ENCODE data around the gene SULT1A2. TPM values are rescaled to one million over a fixed set of nuclear protein-coding genes. Genes with fewer than 3 reads are reported as not detected.

The SULT1A2 gene
- total RNA-seq, 6 donors from 2014 or later: 5.7 to 40.8 (median 17.5) TPM

DNA sequence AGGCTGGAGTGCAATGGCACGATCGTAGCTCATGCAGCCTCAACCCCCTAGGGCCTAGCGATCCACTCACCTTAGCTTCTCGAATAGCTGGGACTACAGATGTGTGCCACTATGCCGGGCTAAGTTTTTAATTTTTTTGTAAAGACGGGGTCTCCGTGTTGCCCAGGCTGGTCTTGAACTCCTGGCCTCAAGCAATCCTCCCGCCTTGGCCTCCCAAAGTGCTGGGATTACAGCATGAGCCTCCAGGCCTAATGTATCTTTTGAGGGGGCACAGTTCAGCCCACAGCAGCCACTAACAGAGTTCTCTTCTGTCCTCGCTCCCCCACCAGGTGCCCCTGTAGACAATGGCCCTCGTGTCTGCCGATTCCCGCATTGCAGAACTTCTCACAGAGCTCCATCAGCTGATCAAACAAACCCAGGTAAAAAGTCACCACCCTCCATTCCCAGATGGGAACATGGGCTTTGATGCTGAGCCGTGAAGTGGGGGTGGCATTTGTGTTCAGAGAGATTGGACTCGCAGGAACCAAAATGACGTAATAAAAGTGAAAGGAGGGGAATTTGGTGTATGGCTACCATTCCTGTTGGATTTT is 16.0 kb downstream of the SULT1A2 start:
- Histone ChIP-seq H3K4me1 (no peaks in the 10 kb centered on the region), H3K9me3 (no peaks in the 10 kb centered on the region), H3K36me3 (peaks cover 4 to 52% (median 34%) of the 10 kb centered on the region in 4 donors), H3K27ac (no peak overlapping the region), H3K27me3 (no peaks in the 10 kb centered on the region), H3K4me3 (no peak overlapping the region)
- TF ChIP-seq EP300 (IDR thresholded peaks at IDR 0.05) (no peak), POLR2AphosphoS5 (IDR thresholded peaks at IDR 0.05) (no peak), POLR2A (IDR thresholded peaks at IDR 0.05) (no peak)
- TF ChIP-seq, protein P1, sequence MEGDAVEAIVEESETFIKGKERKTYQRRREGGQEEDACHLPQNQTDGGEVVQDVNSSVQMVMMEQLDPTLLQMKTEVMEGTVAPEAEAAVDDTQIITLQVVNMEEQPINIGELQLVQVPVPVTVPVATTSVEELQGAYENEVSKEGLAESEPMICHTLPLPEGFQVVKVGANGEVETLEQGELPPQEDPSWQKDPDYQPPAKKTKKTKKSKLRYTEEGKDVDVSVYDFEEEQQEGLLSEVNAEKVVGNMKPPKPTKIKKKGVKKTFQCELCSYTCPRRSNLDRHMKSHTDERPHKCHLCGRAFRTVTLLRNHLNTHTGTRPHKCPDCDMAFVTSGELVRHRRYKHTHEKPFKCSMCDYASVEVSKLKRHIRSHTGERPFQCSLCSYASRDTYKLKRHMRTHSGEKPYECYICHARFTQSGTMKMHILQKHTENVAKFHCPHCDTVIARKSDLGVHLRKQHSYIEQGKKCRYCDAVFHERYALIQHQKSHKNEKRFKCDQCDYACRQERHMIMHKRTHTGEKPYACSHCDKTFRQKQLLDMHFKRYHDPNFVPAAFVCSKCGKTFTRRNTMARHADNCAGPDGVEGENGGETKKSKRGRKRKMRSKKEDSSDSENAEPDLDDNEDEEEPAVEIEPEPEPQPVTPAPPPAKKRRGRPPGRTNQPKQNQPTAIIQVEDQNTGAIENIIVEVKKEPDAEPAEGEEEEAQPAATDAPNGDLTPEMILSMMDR (IDR thresholded peaks at IDR 0.05): no peak
- WGBS, 2 donors: 95 to 97% methylated on average over 15 of the region's 15 CpGs
- ATAC-seq (ENCODE audit: low FRiP score in 2 of 2): no peak
- no peak for DNase-seq

DNA sequence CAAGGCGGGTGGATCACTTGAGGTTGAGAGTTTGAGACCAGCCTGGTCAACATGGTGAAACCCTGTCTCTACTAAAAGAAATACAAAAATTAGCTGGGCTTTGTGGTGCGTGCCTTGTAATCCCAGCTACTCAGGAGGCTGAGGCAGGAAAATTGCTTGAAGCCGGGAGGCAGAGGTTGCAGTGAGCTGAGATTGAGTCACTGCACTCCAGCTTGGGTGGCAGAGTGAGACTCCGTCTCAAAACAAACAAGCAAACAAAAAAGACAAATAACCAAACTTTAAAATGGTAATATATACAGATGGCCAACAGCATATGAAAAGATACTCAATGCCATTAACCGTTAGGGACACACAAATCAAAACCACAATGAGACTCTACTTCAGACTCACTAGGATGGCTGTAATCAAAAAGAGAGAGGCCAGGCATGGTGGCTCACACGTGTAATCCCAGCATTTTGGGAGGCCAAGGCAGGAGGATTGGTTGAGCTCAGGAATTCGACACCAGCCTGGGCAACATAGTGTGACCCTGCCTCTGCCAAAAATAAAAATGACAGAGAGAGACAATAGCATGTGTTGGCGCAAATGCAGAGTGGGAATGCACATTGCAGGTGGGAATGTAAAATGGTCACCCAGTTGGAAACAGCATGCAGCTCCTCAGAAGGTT is 21.3 kb downstream of the SULT1A2 start:
- 87 to 88% methylated on average over 8 of the region's 8 CpGs for WGBS, 2 donors
- Histone ChIP-seq H3K36me3 (peaks cover 0 to 4% (median 0%) of the 10 kb centered on the region in 4 donors), H3K9me3 (no peaks in the 10 kb centered on the region), H3K27ac (no peak overlapping the region), H3K4me1 (peaks cover 21 to 33% (median 28%) of the 10 kb centered on the region in 4 donors), H3K27me3 (no peaks in the 10 kb centered on the region), H3K4me3 (no peak overlapping the region)
- DNase-seq (no peak), ATAC-seq (ENCODE audit: low FRiP score in 2 of 2) (no peak)
- TF ChIP-seq, protein P1 (IDR thresholded peaks at IDR 0.05): no peak
- no peak for TF ChIP-seq EP300 (IDR thresholded peaks at IDR 0.05)
- no peak for TF ChIP-seq POLR2AphosphoS5 (IDR thresholded peaks at IDR 0.05)
- TF ChIP-seq POLR2A (IDR thresholded peaks at IDR 0.05): no peak

DNA sequence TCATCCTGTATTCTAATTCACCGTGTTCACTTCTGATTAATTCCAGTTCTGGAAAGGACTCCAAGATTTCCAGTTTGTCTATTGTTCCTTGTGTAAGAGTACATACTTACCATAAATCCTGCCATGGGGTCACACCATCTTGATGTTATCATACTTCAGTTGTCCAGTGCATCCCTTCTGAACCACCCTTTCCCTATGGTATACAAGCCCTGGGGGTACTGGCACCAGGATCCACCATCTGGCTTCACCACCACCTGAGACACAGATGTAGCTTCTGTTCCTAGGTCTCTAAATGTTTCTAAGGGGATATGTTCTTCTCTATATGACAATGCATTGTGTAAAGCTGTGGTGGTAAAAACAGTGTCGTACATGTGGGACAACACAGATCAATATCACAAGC is 21.9 kb downstream of the SULT1A2 start:
- Histone ChIP-seq H3K27ac (peak overlapping the region in 2 of 4 donors; percentile 26 to 27), H3K4me1 (peaks cover 21 to 33% (median 28%) of the 10 kb centered on the region in 4 donors), H3K9me3 (no peaks in the 10 kb centered on the region), H3K4me3 (no peak overlapping the region), H3K36me3 (no peaks in the 10 kb centered on the region), H3K27me3 (no peaks in the 10 kb centered on the region)
- ATAC-seq (ENCODE audit: low FRiP score in 2 of 2) (no peak), DNase-seq (no peak)
- 94 to 97% methylated on average over 2 of the region's 2 CpGs for WGBS, 2 donors
- TF ChIP-seq, protein P1 (IDR thresholded peaks at IDR 0.05): no peak
- no peak for TF ChIP-seq EP300 (IDR thresholded peaks at IDR 0.05)
- TF ChIP-seq POLR2AphosphoS5 (IDR thresholded peaks at IDR 0.05): no peak
- TF ChIP-seq POLR2A (IDR thresholded peaks at IDR 0.05): no peak

DNA sequence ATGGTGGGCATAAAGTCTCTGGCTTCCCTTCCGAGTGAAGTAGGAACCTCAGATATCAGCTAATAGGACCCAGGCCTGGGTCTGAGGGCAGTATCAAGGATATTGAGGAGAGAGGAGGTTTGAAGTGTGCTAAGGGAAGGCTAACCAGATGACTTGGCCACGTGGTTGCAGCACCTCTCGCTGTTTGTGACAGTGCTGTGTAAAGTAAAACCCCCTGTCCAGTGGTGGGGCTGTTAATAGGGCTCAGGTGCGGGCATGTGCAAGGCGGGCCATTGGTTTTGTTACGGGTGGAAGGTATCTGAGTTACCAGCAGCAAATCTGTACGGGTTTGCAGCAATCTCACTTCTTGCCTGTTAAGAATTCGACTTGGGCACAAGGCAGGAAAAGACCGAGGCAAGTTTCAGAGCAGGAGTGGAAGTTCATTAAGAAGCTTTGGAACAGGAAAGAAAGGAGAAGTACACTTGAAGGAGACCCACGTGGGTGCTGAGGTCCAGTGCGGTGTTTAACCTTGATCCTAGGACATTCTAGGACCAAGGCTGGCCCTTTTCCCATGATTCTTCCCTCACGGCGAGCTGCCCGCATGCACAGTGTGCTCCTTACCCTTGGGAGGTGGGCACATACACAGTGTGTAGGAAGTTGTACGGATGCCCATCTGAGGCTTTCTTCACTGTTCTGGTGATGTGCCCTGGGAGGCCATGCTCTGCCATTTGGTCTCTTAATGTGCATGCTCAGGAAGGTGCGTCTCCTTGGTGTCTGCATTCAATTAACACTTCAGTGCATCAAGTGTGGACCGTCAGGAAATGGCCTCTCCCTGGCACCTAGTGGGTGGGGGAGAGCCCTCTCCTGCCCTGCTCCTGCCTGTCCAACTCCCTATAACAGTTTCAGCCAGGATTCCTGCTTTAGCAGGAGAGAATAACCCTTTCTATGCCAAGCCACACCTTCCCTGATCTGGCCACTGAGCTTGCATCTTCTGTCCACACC is 22.8 kb downstream of the SULT1A2 start:
- WGBS, 2 donors: 55 to 70% methylated on average over 16 to 17 of the region's 17 CpGs
- no peaks in the 10 kb centered on the region for H3K9me3 ChIP-seq
- peaks cover 21 to 33% (median 28%) of the 10 kb centered on the region in 4 donors for H3K4me1 ChIP-seq
- H3K27ac ChIP-seq: peak overlapping the region; percentile 26 to 45 (median 27)
- TF ChIP-seq POLR2A (IDR thresholded peaks at IDR 0.05): no peak
- TF ChIP-seq EP300 (IDR thresholded peaks at IDR 0.05): no peak
- TF ChIP-seq POLR2AphosphoS5 (IDR thresholded peaks at IDR 0.05): no peak
- TF ChIP-seq, protein P1 (IDR thresholded peaks at IDR 0.05): no peak
- no peak overlapping the region for H3K4me3 ChIP-seq
- H3K27me3 ChIP-seq: no peaks in the 10 kb centered on the region
- no peaks in the 10 kb centered on the region for H3K36me3 ChIP-seq
- peak in 1 of 2 donors; percentile 58 for DNase-seq
- ATAC-seq (ENCODE audit: low FRiP score in 2 of 2): peak; percentile 57 to 64

Data from upper lobe of left lung (tissue), 6 donors.